AG09309 (cell line): ENCODE results near the gene CIAO2B.

Experiments
- DNase-seq: peaks from one replicate; pipeline ENCODE4 v3.0.0-alpha.2; 2010; ENCODE audit warnings: low read depth
- H3K4me3 ChIP-seq: 2 replicates; pipeline ENCODE4 v1.5.1; 2011; ENCODE audit warnings: mild to moderate bottlenecking, low read depth, low read length, moderate library complexity; ENCODE audit not compliant: control insufficient read depth
- TF ChIP-seq, protein P1 (sequence below): IDR thresholded peaks from 2 replicates; pipeline ENCODE4 v1.5.1; 2011; ENCODE audit warnings: mild to moderate bottlenecking, low read depth, low read length, inconsistent platforms; ENCODE audit not compliant: insufficient read depth, control insufficient read depth; ENCODE audit errors: missing control alignments

CIAO2B gene

GRCh38 chr16:66906916-66907836, 27.0 kb downstream of the CIAO2B start:
- no peak overlapping the region for H3K4me3 ChIP-seq
- TF ChIP-seq, protein P1, sequence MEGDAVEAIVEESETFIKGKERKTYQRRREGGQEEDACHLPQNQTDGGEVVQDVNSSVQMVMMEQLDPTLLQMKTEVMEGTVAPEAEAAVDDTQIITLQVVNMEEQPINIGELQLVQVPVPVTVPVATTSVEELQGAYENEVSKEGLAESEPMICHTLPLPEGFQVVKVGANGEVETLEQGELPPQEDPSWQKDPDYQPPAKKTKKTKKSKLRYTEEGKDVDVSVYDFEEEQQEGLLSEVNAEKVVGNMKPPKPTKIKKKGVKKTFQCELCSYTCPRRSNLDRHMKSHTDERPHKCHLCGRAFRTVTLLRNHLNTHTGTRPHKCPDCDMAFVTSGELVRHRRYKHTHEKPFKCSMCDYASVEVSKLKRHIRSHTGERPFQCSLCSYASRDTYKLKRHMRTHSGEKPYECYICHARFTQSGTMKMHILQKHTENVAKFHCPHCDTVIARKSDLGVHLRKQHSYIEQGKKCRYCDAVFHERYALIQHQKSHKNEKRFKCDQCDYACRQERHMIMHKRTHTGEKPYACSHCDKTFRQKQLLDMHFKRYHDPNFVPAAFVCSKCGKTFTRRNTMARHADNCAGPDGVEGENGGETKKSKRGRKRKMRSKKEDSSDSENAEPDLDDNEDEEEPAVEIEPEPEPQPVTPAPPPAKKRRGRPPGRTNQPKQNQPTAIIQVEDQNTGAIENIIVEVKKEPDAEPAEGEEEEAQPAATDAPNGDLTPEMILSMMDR: no peak
- no peak for DNase-seq

GRCh38 chr16:66905633-66906539, 28.3 kb downstream of the CIAO2B start:
- no peak overlapping the region for H3K4me3 ChIP-seq
- TF ChIP-seq, protein P1: no peak

DNA sequence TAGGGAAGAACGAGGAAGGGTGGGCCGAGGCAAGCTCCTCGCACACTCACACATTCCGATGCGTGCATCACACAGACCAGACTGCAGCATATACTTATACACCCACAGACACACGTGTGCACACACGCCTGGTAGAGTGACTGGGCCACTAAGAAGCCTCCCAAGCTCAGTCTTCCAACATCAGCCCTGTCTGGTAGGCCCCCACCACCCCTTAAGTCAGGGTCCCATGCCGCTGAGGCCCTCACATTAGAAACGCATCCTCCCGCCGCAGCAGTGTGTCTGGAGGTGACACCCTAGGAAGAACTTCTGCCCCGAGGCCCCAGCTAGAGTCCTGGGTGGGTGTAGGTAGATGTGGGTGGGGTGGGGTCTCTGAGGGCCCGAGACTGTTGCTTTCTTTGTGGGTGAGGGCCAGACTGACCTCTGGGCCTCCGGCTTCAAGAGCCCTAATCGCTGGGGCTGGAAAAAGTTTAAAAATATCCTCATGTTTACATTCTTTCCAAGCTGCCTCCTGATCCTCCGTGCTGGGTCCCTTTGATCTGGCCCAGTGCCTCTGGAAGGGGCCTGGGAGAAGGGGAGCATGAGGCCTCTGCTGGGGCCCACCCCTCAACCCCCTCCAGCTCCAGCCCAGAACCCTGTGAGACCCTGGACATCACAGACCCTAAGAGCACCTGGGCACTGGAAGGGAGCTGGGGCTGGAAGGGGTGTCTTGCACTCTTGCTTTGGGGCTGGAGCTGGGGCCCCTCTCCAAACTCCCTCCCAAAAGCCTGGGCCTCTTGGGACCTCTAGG, 29.2 kb downstream of the CIAO2B start:
- no peak for DNase-seq

More at GRCh38 chr16:66905633-66906539, 28.3 kb downstream of the CIAO2B start:
- no peak for DNase-seq

DNA sequence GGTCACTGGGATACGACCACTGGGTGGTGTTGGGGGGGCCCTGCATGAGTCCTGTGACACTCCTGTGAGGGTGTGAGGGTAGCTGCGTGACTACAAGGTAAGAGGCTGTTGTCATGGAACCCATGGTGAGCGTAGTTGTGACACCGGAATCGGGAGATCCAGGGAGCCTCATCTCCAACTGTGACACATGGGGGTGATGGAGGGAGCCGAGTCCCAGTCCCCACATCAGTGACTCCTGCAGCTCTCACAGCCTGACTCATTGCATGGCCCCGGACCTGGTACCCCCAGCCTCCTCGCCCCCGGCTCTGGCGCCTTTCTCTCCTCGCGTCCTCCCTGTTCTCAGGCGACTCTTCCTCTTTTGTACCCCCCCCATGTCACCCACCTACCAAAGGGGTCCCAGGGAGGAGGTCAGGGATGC, 29.8 kb downstream of the CIAO2B start:
- DNase-seq: no peak
- TF ChIP-seq, protein P1: no peak
- H3K4me3 ChIP-seq: no peak overlapping the region

More for the DNA sequence above, 29.2 kb downstream of the CIAO2B start:
- TF ChIP-seq, protein P1: no peak
- H3K4me3 ChIP-seq: no peak overlapping the region

DNA sequence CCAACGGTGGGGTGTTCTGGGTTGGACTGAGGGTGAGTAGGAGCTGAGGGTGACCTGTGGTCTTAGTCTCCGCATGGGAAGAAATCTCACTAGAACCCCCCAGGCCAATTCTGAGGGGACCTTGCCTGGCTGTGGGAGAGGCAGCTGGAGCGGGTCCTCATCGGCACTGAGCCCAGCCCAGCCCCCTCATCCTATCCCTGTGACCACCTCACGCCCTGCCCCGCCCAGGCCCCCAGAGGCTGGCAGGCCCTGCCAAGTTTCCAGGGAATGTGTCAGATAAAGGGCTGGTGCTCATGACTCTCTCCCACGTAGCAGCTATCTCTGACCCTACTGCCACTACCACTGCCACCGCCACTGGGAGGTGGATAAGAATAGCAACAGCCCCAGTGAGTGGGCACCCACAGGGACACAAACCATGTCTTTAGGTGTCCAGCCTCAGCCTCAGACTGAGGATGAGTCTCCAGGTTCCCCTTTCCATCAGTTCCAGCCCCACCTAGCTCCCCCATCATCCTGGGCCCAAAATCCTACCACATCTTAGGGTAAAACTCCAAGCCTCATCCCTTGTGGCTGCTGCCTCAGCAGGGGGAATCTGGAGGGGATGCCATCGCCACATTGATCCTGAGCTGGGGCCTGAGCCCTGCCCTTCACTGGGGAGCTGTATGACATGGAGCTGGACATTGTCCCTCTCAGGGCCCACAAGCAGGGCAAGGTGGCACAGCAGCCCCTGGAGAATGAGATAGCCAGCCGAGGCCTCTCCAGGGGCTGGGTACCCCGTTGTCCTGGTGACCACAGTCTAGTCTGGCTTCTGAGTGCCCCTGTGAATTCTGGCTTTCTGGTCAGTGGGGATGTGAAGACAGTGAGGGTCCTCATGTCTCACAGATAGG, 30.4 kb downstream of the CIAO2B start:
- TF ChIP-seq, protein P1: no peak
- no peak for DNase-seq
- no peak overlapping the region for H3K4me3 ChIP-seq
